HFFc6 (cell line): Measurements from ENCODE around the gene ADNP2. TPM values are rescaled to one million over a fixed set of nuclear protein-coding genes. Genes with fewer than 3 reads are reported as not detected.

Experiments
- DNase-seq: peaks from one replicate; pipeline ENCODE4 v3.0.0-alpha.2; 2018
- H3K27ac Mint-ChIP-seq: 2 replicates; pipeline ENCODE4 v1.8.0; 2020; ENCODE audit warnings: mild to moderate bottlenecking, mixed read lengths
- H3K27me3 Mint-ChIP-seq: 2 replicates; pipeline ENCODE4 v1.8.0; 2021; ENCODE audit warnings: mild to moderate bottlenecking, moderate library complexity, mixed read lengths; ENCODE audit not compliant: insufficient read depth
- H3K36me3 Mint-ChIP-seq: 2 replicates; pipeline ENCODE4 v1.8.0; 2021; ENCODE audit warnings: low read depth, mixed read lengths
- H3K4me1 Mint-ChIP-seq: 2 replicates; pipeline ENCODE4 v1.8.0; 2020; ENCODE audit warnings: low read depth, mixed read lengths
- H3K4me3 Mint-ChIP-seq: 2 replicates; pipeline ENCODE4 v1.8.0; 2020; ENCODE audit warnings: mild to moderate bottlenecking, moderate library complexity, mixed read lengths
- H3K9me3 Mint-ChIP-seq: 2 replicates; pipeline ENCODE4 v1.8.0; 2020; ENCODE audit warnings: mild to moderate bottlenecking, mixed read lengths
- total RNA-seq, 6 experiments: library from RNA; stranded (reverse); fragmentation: NEBNext Ultra II Directional; extraction: Animal tissue kit (Norgen Biotek cat#: 25700); gene quantifications; 2 replicates in 1 of 6; 3 replicates in 5 of 6; pipeline ENCODE4 v1.2.3, GENCODE V29; 2021
- TF ChIP-seq, protein P1 (sequence below): fragments of 200-600 bp; sonication (generic); IDR thresholded peaks from 2 replicates; pipeline ENCODE4 v1.5.0; 2021; ENCODE audit warnings: antibody characterized with exemption, mild to moderate bottlenecking

ADNP2 gene
- total RNA-seq, 6 experiments from 2014 or later = 11.5 to 15.6 (median 14.3) TPM

DNA sequence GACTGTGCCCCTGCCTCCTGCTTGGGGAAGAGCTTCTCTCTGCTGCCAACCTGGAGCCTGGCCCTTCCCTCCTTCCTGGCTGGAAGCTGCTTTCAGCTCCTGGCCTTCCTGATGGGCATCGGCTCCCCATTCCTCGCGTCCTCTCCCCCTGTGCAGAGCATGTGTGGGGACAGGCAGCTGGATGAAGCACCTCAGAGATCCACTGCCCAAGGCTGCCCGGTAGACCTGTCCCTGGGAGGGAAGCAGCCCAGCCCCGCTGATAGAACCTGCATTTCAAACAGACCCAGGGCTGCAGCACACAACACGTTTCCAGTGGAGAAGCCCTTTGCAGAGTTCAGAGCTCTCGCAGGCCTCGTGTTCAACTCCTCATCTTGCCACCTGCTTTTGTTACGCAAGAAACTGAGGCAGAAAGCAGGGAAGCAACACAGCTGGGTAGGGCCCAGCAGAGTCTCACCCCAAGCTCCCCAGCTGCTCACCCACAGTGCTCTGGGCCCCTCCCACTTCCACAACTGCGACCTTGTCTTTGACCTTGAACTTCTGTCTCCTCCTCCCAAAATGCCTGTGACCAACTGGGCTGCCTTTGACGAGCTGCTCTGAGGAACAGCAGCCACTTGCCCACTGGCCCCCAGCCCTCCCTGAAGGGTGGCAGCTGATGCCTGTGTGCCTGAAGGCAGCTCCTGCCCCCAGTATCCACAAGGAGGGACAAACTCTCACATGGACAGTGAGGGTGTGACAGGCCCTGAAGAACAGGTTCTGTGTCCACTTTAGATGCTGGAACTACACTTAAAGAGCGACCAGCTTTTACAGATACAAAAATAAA lies 72.8 kb downstream of the ADNP2 start:
- TF ChIP-seq, protein P1, sequence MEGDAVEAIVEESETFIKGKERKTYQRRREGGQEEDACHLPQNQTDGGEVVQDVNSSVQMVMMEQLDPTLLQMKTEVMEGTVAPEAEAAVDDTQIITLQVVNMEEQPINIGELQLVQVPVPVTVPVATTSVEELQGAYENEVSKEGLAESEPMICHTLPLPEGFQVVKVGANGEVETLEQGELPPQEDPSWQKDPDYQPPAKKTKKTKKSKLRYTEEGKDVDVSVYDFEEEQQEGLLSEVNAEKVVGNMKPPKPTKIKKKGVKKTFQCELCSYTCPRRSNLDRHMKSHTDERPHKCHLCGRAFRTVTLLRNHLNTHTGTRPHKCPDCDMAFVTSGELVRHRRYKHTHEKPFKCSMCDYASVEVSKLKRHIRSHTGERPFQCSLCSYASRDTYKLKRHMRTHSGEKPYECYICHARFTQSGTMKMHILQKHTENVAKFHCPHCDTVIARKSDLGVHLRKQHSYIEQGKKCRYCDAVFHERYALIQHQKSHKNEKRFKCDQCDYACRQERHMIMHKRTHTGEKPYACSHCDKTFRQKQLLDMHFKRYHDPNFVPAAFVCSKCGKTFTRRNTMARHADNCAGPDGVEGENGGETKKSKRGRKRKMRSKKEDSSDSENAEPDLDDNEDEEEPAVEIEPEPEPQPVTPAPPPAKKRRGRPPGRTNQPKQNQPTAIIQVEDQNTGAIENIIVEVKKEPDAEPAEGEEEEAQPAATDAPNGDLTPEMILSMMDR = no peak
- no peak overlapping the region for H3K27ac Mint-ChIP-seq
- DNase-seq = no peak
- peaks cover 4% of the 10 kb centered on the region; the same call in 1 of the 2 replicates for H3K9me3 Mint-ChIP-seq
- H3K27me3 Mint-ChIP-seq = peaks cover 28% of the 10 kb centered on the region
- H3K4me3 Mint-ChIP-seq = no peak overlapping the region; the same call in 1 of the 2 replicates
- H3K4me1 Mint-ChIP-seq = peaks cover 8% of the 10 kb centered on the region
- H3K36me3 Mint-ChIP-seq = no peaks in the 10 kb centered on the region

DNA sequence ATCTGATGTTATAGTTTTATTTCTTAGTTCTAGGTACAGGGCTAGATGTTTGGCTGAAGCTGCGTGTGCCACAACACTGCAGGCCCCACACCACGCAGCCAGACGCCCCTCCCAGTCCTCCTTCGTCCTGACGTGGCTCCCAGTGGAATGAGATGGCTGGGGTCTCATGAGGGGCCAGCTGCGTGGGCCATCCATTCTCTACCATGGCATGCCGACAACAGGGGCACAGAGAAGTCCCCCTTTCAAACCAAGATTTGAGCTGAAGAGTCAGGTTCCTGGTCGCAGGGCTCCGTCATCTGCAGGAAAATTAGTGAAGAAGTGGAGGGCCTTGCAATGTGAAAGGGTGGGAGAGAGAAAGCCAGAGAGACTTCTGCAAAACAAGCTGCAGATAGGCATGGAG lies 73.8 kb downstream of the ADNP2 start:
- peaks cover 4% of the 10 kb centered on the region; the same call in 1 of the 2 replicates for H3K9me3 Mint-ChIP-seq
- no peaks in the 10 kb centered on the region for H3K36me3 Mint-ChIP-seq
- no peak overlapping the region for H3K27ac Mint-ChIP-seq
- H3K27me3 Mint-ChIP-seq = peaks cover 27% of the 10 kb centered on the region
- H3K4me3 Mint-ChIP-seq = no peak overlapping the region
- no peak for DNase-seq
- H3K4me1 Mint-ChIP-seq = peaks cover 6% of the 10 kb centered on the region; the same call in 1 of the 2 replicates
- TF ChIP-seq, protein P1 = no peak

DNA sequence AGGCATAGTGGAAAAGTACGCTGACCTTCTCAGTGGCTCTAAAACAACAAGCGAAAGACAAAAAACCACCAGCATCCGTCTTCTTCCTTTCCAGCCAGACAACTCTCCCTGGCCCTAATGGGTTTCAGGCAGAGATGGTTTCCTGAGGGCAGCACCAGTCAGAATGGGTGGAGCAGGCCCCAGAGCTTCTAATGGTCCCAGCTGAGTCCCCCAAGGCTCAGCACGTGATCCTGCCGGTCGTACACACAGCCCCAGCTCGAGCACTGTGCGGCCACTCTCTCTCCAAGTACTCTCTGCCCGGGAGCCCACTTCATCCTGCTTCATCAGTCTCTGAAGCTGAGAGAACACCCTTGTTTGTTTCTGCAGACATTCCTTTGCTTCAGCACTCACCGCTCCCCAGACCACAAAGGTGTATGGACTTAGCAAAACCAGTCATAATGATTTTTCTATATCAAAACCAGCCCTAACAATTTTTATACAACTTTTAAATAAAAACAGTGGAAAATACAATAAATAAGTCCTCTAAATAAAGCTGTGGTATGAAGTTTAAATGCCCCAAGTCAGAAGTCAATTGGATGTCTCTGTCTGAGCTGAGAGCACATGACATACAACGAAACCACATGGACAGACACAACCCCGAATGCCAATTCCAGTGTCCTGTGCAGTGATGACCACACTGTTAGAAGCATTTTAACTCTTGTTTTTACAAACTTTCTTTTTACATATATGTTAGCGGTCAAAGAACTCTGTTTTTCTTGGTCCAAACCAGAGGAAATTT lies 74.4 kb downstream of the ADNP2 start:
- TF ChIP-seq, protein P1 = no peak
- peaks cover 4% of the 10 kb centered on the region; the same call in 1 of the 2 replicates for H3K9me3 Mint-ChIP-seq
- DNase-seq = no peak
- no peak overlapping the region for H3K27ac Mint-ChIP-seq
- peaks cover 26% of the 10 kb centered on the region for H3K27me3 Mint-ChIP-seq
- peaks cover 6% of the 10 kb centered on the region; the same call in 1 of the 2 replicates for H3K4me1 Mint-ChIP-seq
- H3K36me3 Mint-ChIP-seq = no peaks in the 10 kb centered on the region
- no peak overlapping the region for H3K4me3 Mint-ChIP-seq

DNA sequence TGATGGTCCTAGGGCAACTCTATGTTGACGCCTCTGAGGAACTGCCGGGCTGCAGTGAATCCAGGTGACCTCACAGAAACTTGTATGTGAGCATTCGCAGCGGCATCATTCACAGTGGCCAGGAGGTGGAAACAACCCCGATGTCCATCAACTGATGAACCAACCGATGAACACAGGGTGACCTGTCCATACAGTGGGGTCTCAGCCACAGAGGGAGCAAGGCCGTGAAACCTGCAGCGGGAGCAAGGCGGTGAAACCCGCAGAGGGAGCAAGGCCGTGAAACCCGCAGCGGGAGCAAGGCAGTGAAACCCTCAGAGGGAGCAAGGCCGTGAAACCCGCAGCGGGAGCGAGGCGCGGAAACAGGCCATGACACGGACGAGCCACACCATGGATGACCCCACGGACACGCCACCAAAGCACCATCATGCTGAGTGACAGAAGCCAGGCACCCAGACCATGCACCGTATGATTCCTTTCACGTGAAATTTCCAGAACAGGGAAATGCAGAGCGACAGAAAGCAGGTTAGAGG lies 75.2 kb downstream of the ADNP2 start:
- Mint-ChIP-seq H3K27ac (no peak overlapping the region), H3K9me3 (peaks cover 4% of the 10 kb centered on the region; the same call in 1 of the 2 replicates), H3K36me3 (no peaks in the 10 kb centered on the region), H3K27me3 (peaks cover 25% of the 10 kb centered on the region), H3K4me1 (peaks cover 6% of the 10 kb centered on the region; the same call in 1 of the 2 replicates), H3K4me3 (no peak overlapping the region)
- no peak for DNase-seq
- TF ChIP-seq, protein P1 = no peak

DNA sequence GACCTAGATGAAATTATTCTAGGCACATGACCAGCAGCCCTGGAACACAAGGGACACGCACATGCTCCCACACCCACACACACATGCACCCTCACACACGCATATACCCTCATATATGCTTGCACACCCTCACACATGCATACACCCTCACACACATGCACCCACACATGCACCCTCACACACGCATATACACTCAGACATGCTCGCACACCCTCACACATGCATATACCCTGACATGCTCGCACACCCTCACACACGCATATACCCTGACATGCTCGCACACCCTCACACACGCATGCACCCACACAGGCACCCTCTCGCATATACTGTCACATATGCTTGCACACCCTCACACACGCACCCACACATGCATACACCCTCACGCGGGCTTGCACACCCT lies 76.5 kb downstream of the ADNP2 start:
- DNase-seq = no peak
- H3K9me3 Mint-ChIP-seq = peaks cover 4% of the 10 kb centered on the region; the same call in 1 of the 2 replicates
- no peak overlapping the region for H3K27ac Mint-ChIP-seq
- H3K27me3 Mint-ChIP-seq = peaks cover 37% of the 10 kb centered on the region
- H3K36me3 Mint-ChIP-seq = no peaks in the 10 kb centered on the region
- H3K4me3 Mint-ChIP-seq = no peak overlapping the region
- TF ChIP-seq, protein P1 = no peak
- peaks cover 6% of the 10 kb centered on the region; the same call in 1 of the 2 replicates for H3K4me1 Mint-ChIP-seq
